ENCODE measurements around the gene PANK1. TPM values are rescaled to one million over a fixed set of nuclear protein-coding genes. Genes with fewer than 3 reads are reported as not detected.

The PANK1 gene
- total RNA-seq, 1 donor from 2014 or later, result 7.9 TPM

DNA sequence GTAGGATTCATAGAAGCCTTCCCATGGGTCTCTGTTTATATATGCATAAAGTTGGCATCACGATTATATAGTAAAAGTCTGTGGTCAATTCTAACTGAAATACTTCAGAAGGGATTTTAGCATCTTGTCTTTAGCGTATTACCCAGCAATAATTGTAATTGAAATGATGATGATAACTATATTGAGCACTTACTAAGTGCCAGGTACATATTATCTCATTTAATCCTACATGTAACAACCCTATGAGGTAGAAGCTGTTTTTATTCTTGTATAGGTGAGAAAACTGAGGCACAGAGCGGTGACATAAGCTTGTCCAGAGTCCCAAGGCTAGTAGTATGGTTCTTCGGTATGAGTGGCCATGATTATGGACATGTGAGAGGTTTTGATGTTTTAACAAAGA, 33.8 kb downstream of the PANK1 start:
- H3K4me1 Mint-ChIP-seq (ENCODE audit: low read depth, unreplicated experiment), result peaks cover 4% of the 10 kb centered on the region
- Histone ChIP-seq H3K4me1 (ENCODE audit: insufficient read depth, low read length) (no peaks in the 10 kb centered on the region), H3K4me2 (ENCODE audit: low read length) (no peak overlapping the region), H3K27ac (ENCODE audit: low read depth, low read length) (no peak overlapping the region), H3K79me2 (ENCODE audit: insufficient read depth, low read length) (peaks cover 3% of the 10 kb centered on the region), H3K36me3 (ENCODE audit: insufficient read depth, low read length) (peaks cover 7% of the 10 kb centered on the region), H3K9ac (ENCODE audit: low read length) (no peak overlapping the region), H3K27me3 (ENCODE audit: insufficient read depth, low read length) (no peaks in the 10 kb centered on the region), H2AFZ (ENCODE audit: low read depth, low read length) (no peak overlapping the region), H4K20me1 (ENCODE audit: insufficient read depth, low read length) (peaks cover 3% of the 10 kb centered on the region), H3K9me3 (ENCODE audit: insufficient read depth, low read depth, low read length) (no peaks in the 10 kb centered on the region), H3K4me3 (ENCODE audit: insufficient read depth, low read depth, low read length) (no peak overlapping the region)
- H3K4me3 Mint-ChIP-seq (ENCODE audit: unreplicated experiment), result no peak overlapping the region
- H3K9me3 Mint-ChIP-seq (ENCODE audit: unreplicated experiment), result no peaks in the 10 kb centered on the region
- DNase-seq (ENCODE audit: low read depth) (no peak), FAIRE-seq (no peak)
- H3K27me3 Mint-ChIP-seq (ENCODE audit: low read depth, unreplicated experiment), result no peaks in the 10 kb centered on the region
- no peak overlapping the region for H3K27ac Mint-ChIP-seq (ENCODE audit: unreplicated experiment)
- peaks cover 11% of the 10 kb centered on the region for H3K36me3 Mint-ChIP-seq (ENCODE audit: low read depth, unreplicated experiment)
- TF ChIP-seq EZH2 (IDR thresholded peaks at IDR 0.05; ENCODE audit: insufficient read depth, low read length) (no peak), CTCF (IDR thresholded peaks at IDR 0.05; ENCODE audit: insufficient read depth, low read depth, low read length) (no peak)

DNA sequence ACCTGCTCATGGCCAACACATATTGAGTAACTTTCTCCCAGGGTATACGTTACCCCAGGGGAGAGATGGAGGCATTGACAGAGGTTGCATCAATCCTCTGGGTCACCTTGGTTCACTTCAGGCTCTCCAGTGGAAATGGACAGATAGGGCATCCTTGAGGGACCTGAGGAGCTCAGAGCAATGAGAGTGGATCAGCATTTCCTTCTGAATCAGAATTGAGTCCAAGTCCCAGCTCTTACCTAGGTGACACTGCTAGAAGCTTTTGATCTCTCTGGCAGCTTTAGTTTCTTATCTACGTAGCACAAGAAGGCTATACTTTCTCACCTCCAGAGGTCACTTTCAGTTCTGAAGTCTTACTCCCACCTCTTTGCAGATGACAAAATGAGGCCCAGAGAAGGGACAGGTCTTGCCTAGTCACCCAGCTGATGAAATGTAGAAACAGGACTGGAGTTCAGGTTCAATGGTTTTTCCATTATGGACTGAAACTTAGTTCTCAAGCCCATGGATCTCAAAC, 35.2 kb downstream of the PANK1 start:
- Mint-ChIP-seq H3K4me3 (ENCODE audit: unreplicated experiment) (no peak overlapping the region), H3K36me3 (ENCODE audit: low read depth, unreplicated experiment) (peaks cover 11% of the 10 kb centered on the region), H3K9me3 (ENCODE audit: unreplicated experiment) (no peaks in the 10 kb centered on the region), H3K27me3 (ENCODE audit: low read depth, unreplicated experiment) (no peaks in the 10 kb centered on the region), H3K27ac (ENCODE audit: unreplicated experiment) (no peak overlapping the region), H3K4me1 (ENCODE audit: low read depth, unreplicated experiment) (no peaks in the 10 kb centered on the region)
- Histone ChIP-seq H3K36me3 (ENCODE audit: insufficient read depth, low read length) (peaks cover 7% of the 10 kb centered on the region), H3K4me3 (ENCODE audit: insufficient read depth, low read depth, low read length) (no peak overlapping the region), H3K27ac (ENCODE audit: low read depth, low read length) (no peak overlapping the region), H4K20me1 (ENCODE audit: insufficient read depth, low read length) (peaks cover 3% of the 10 kb centered on the region), H3K9ac (ENCODE audit: low read length) (no peak overlapping the region), H3K4me2 (ENCODE audit: low read length) (no peak overlapping the region), H3K9me3 (ENCODE audit: insufficient read depth, low read depth, low read length) (no peaks in the 10 kb centered on the region), H3K79me2 (ENCODE audit: insufficient read depth, low read length) (peaks cover 2% of the 10 kb centered on the region), H2AFZ (ENCODE audit: low read depth, low read length) (no peak overlapping the region), H3K27me3 (ENCODE audit: insufficient read depth, low read length) (no peaks in the 10 kb centered on the region), H3K4me1 (ENCODE audit: insufficient read depth, low read length) (no peaks in the 10 kb centered on the region)
- TF ChIP-seq EZH2 (IDR thresholded peaks at IDR 0.05; ENCODE audit: insufficient read depth, low read length), result no peak
- no peak for TF ChIP-seq CTCF (IDR thresholded peaks at IDR 0.05; ENCODE audit: insufficient read depth, low read depth, low read length)
- DNase-seq (ENCODE audit: low read depth) (no peak), FAIRE-seq (no peak)

DNA sequence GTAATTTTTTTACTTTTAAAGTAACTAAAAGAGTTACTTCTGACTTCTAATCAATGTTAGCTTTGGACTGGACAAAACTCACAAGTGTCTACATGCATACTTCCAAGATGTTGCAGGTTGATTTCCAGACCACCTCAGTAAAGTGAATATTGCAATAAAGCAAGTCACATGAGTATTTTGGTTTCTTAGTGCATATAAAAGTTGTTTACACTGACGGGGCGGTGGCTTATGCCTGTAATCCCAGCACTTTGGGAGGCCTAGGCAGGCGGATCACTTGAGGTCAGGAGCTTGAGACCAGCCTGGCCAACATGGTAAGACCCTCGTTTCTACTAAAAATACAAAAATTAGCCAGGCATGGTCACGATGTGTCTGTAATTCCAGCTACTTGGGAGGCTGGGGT, 40.8 kb downstream of the PANK1 start:
- Histone ChIP-seq H4K20me1 (ENCODE audit: insufficient read depth, low read length) (no peaks in the 10 kb centered on the region), H3K27ac (ENCODE audit: low read depth, low read length) (no peak overlapping the region), H3K4me2 (ENCODE audit: low read length) (no peak overlapping the region), H3K4me3 (ENCODE audit: insufficient read depth, low read depth, low read length) (no peak overlapping the region), H3K9ac (ENCODE audit: low read length) (no peak overlapping the region), H3K9me3 (ENCODE audit: insufficient read depth, low read depth, low read length) (no peaks in the 10 kb centered on the region), H3K4me1 (ENCODE audit: insufficient read depth, low read length) (no peaks in the 10 kb centered on the region), H2AFZ (ENCODE audit: low read depth, low read length) (no peak overlapping the region), H3K36me3 (ENCODE audit: insufficient read depth, low read length) (no peaks in the 10 kb centered on the region), H3K79me2 (ENCODE audit: insufficient read depth, low read length) (no peaks in the 10 kb centered on the region), H3K27me3 (ENCODE audit: insufficient read depth, low read length) (no peaks in the 10 kb centered on the region)
- FAIRE-seq (no peak), DNase-seq (ENCODE audit: low read depth) (no peak)
- no peaks in the 10 kb centered on the region for H3K27me3 Mint-ChIP-seq (ENCODE audit: low read depth, unreplicated experiment)
- H3K36me3 Mint-ChIP-seq (ENCODE audit: low read depth, unreplicated experiment), result peaks cover 8% of the 10 kb centered on the region
- H3K4me1 Mint-ChIP-seq (ENCODE audit: low read depth, unreplicated experiment), result peaks cover 6% of the 10 kb centered on the region
- no peak overlapping the region for H3K27ac Mint-ChIP-seq (ENCODE audit: unreplicated experiment)
- TF ChIP-seq EZH2 (IDR thresholded peaks at IDR 0.05; ENCODE audit: insufficient read depth, low read length) (no peak), CTCF (IDR thresholded peaks at IDR 0.05; ENCODE audit: insufficient read depth, low read depth, low read length) (no peak)
- H3K9me3 Mint-ChIP-seq (ENCODE audit: unreplicated experiment), result no peaks in the 10 kb centered on the region
- no peak overlapping the region for H3K4me3 Mint-ChIP-seq (ENCODE audit: unreplicated experiment)
